ENCODE data around the gene DHX40.

DNA sequence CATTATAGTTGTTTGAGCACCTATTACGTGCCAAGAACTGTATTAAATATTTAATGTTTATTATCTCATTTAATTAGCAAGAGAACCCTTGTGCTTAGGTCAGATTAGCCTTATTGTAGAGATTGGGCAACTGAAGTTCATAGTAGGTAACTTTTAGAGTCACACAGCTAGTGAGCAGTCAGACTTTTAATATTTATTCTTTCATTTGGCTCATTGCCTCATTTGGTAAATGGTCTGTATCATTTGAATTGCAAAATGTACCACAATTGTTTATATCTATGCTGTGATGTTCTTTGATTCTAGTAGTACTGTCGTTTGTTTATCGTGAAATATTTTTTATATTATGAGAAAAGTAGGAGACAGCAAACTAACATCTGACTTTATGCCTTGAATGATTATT is 61.9 kb downstream of the DHX40 start:
- no peak for TF ChIP-seq POLR2AphosphoS5 (IDR thresholded peaks at IDR 0.05; ENCODE audit: borderline replicate concordance, low read depth, low read length)
- no peak for TF ChIP-seq EZH2 (IDR thresholded peaks at IDR 0.05)
- TF ChIP-seq FOXP2 (optimal IDR thresholded peaks at IDR 0.05; ENCODE audit: control extremely low read depth, extremely low read length, insufficient read depth): no peak

All from SK-N-MC (cell line).